Upper lobe of left lung (tissue), 6 donors: ENCODE results near the gene NCAPG2. TPM values are rescaled to one million over a fixed set of nuclear protein-coding genes. Genes with fewer than 3 reads are reported as not detected.

Experiments used
- ATAC-seq, 2 donors: fragments of 200-7000 bp; cut with Tn5 transposase; one replicate each; pipeline ENCODE4 v1.9.1; 2022; ENCODE audit warnings: mild to moderate bottlenecking in 2 of 2, moderate library complexity in 2 of 2; ENCODE audit not compliant: low FRiP score in 2 of 2
- DNase-seq, 2 donors: peaks; one replicate each; pipeline ENCODE4 v3.0.0-alpha.2; 2019 to 2020
- H3K27ac ChIP-seq, 4 donors: fragments of 200-600 bp; sonication (generic); one replicate each; pipeline ENCODE4 v1.5.1; 2016 to 2019
- H3K27me3 ChIP-seq, 4 donors: fragments of 200-600 bp; sonication (generic); one replicate each; pipeline ENCODE4 v1.5.1; 2017 to 2019
- H3K36me3 ChIP-seq, 4 donors: fragments of 200-600 bp; sonication (generic); one replicate each; pipeline ENCODE4 v1.5.1; 2016 to 2019
- H3K4me1 ChIP-seq, 4 donors: fragments of 200-600 bp; sonication (generic); one replicate each; pipeline ENCODE4 v1.5.1; 2018 to 2019
- H3K4me3 ChIP-seq, 4 donors: fragments of 200-600 bp; sonication (generic); one replicate each; pipeline ENCODE4 v1.5.1; 2017 to 2019; ENCODE audit warnings: mild to moderate bottlenecking in 2 of 4, moderate library complexity in 1 of 4
- H3K9me3 ChIP-seq, 4 donors: fragments of 200-600 bp; sonication (generic); one replicate each; pipeline ENCODE4 v1.5.1; 2018 to 2019
- EP300 ChIP-seq, 4 donors: sonication (generic); formaldehyde crosslinking; IDR thresholded peaks; one replicate each; pipeline ENCODE4 v1.5.1; 2017; ENCODE audit warnings: antibody characterized with exemption in 4 of 4, control low read depth in 2 of 4
- POLR2A ChIP-seq, 4 donors: fragments of 450-650 bp; IDR thresholded peaks; one replicate each; pipeline ENCODE4 v1.5.1; 2016 to 2017; ENCODE audit warnings: antibody characterized with exemption in 4 of 4, mild to moderate bottlenecking in 2 of 4
- POLR2AphosphoS5 ChIP-seq, 2 donors: sonication (generic); formaldehyde crosslinking; IDR thresholded peaks; one replicate each; pipeline ENCODE4 v1.5.1; 2017; ENCODE audit warnings: antibody characterized with exemption in 2 of 2
- WGBS, 2 donors: methylation state at CpG; one replicate each; pipeline ENCODE4 v1.1.5; 2017 to 2018; 5-methylcytosine and 5-hydroxymethylcytosine counted together
- total RNA-seq, 6 donors: library from RNA; depleted of rRNA in 4 of 6; stranded (reverse); fragments of >200 nt in 4 of 6; gene quantifications; one replicate each; pipeline versions ENCODE4 v1.1.0 to v1.2.1, GENCODE V29; 2016 to 2021
- TF ChIP-seq, protein P1 (sequence below), 6 experiments: fragments of 450-650 bp in 4 of 6; fragments of 200-600 bp in 2 of 6; sonication (generic) in 2 of 6; IDR thresholded peaks; one replicate each; pipeline ENCODE4 v1.5.1; 2016 to 2019; ENCODE audit warnings: antibody characterized with exemption in 6 of 6
- donor health status: DM: no; HTN: no; CAD: no; lungs with moderate emphysema.
- donor health status: DM: no; HTN: yes; CAD: no; lungs with severe emphysema.

Gene NCAPG2
- total RNA-seq, 6 donors from 2014 or later, result 4.6 to 11.0 (median 7.8) TPM

DNA sequence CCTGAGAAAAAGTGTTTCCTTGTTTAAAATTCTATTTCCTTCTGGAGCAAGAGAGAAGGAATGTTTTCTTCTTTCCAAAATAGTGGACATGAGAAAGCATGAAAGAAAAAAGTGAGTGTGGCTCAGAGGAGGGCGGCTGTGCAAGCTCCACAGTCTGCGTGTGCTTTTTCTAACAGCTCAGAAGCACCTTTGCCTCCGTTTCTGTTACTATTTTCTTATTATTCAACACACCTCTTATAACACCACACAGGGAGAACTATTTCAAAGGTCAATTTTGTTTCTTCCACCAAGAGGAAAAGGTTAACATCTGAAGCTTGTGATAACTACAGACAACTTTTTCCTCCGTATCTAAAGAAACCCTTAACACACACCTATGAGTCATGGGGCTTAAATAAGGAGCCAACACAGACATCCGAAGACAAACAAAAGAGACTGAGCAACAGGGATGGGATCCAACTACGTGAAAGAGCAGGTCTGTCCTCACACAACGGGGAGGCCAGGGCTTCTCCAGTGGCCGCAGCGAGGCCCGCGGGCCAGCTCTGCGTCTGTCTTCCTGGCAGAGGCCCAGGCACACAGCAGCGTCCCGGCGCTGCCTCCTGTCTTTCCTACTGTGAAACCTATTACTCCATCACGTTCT lies 36.2 kb upstream of the NCAPG2 start:
- Histone ChIP-seq H3K36me3 (peaks cover 19 to 98% (median 69%) of the 10 kb centered on the region in 4 donors), H3K27me3 (no peaks in the 10 kb centered on the region), H3K4me1 (peaks cover 0 to 13% (median 7%) of the 10 kb centered on the region in 4 donors), H3K27ac (peak overlapping the region in 1 of 4 donors; percentile 54), H3K4me3 (no peak overlapping the region), H3K9me3 (no peaks in the 10 kb centered on the region)
- DNase-seq (peak in 1 of 2 donors; percentile 79), ATAC-seq (peak in 1 of 2 donors; percentile 35)
- TF ChIP-seq EP300 (IDR thresholded peaks at IDR 0.05) (no peak), POLR2AphosphoS5 (IDR thresholded peaks at IDR 0.05) (no peak), POLR2A (IDR thresholded peaks at IDR 0.05) (no peak)
- TF ChIP-seq, protein P1, sequence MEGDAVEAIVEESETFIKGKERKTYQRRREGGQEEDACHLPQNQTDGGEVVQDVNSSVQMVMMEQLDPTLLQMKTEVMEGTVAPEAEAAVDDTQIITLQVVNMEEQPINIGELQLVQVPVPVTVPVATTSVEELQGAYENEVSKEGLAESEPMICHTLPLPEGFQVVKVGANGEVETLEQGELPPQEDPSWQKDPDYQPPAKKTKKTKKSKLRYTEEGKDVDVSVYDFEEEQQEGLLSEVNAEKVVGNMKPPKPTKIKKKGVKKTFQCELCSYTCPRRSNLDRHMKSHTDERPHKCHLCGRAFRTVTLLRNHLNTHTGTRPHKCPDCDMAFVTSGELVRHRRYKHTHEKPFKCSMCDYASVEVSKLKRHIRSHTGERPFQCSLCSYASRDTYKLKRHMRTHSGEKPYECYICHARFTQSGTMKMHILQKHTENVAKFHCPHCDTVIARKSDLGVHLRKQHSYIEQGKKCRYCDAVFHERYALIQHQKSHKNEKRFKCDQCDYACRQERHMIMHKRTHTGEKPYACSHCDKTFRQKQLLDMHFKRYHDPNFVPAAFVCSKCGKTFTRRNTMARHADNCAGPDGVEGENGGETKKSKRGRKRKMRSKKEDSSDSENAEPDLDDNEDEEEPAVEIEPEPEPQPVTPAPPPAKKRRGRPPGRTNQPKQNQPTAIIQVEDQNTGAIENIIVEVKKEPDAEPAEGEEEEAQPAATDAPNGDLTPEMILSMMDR (IDR thresholded peaks at IDR 0.05), result no peak
- WGBS, 2 donors, result 89 to 91% methylated on average over 16 of the region's 16 CpGs

DNA sequence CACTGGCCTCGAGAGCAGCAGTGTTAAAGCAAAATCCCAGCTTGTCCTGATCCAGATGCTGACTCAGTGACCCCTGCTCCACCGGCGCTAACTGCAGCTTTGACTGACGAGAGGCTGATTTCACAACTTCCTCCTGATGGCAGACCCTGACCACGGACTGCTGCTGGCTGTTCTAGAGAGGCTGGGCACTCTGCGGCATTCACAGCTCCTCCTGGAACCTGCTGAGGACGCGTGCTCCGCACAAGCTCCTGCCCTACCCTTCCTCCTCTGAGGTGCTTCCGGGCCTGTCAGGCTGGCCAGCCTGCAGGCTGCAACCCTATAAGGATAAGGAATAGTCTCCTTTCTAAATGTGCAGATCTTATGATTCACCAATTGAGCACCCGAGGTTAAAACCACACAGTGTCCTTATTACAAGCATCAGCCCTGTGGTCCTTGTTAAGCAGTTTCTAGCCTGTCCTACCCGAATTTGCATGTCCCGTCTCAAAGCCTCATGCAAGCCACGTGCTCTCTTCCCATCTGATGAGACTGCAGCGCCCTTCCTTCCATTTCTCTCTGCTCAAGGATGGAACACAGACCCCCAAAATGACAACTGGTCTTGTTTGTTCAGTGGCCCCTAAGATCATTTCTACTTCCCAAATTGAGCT lies 35.5 kb upstream of the NCAPG2 start:
- Histone ChIP-seq H3K4me3 (no peak overlapping the region), H3K9me3 (no peaks in the 10 kb centered on the region), H3K4me1 (peaks cover 0 to 13% (median 7%) of the 10 kb centered on the region in 4 donors), H3K27ac (peak overlapping the region in 3 of 4 donors; percentile 10 to 54 (median 53)), H3K36me3 (peaks cover 21 to 99% (median 72%) of the 10 kb centered on the region in 4 donors), H3K27me3 (no peaks in the 10 kb centered on the region)
- DNase-seq (peak in 1 of 2 donors; percentile 76), ATAC-seq (peak; percentile 45 to 66)
- no peak for TF ChIP-seq POLR2A (IDR thresholded peaks at IDR 0.05)
- no peak for TF ChIP-seq EP300 (IDR thresholded peaks at IDR 0.05)
- TF ChIP-seq, protein P1 (IDR thresholded peaks at IDR 0.05), result no peak
- TF ChIP-seq POLR2AphosphoS5 (IDR thresholded peaks at IDR 0.05), result peak; percentile 56 to 70
- WGBS, 2 donors, result 55 to 67% methylated on average over 7 to 15 of the region's 15 CpGs

- WGBS, 2 donors, result 84 to 93% methylated on average over 15 of the region's 15 CpGs
- H3K4me1 ChIP-seq, result peaks cover 0 to 13% (median 7%) of the 10 kb centered on the region in 4 donors
- no peak overlapping the region for H3K27ac ChIP-seq
- H3K9me3 ChIP-seq, result no peaks in the 10 kb centered on the region
- H3K36me3 ChIP-seq, result peaks cover 23 to 99% (median 78%) of the 10 kb centered on the region in 4 donors
- H3K4me3 ChIP-seq, result no peak overlapping the region
- no peaks in the 10 kb centered on the region for H3K27me3 ChIP-seq
- ATAC-seq (no peak), DNase-seq (peak in 1 of 2 donors; percentile 52)
- no peak for TF ChIP-seq POLR2AphosphoS5 (IDR thresholded peaks at IDR 0.05)
- no peak for TF ChIP-seq EP300 (IDR thresholded peaks at IDR 0.05)
- TF ChIP-seq, protein P1 (IDR thresholded peaks at IDR 0.05), result no peak
- no peak for TF ChIP-seq POLR2A (IDR thresholded peaks at IDR 0.05)
These were observed 34.2 kb upstream of the NCAPG2 start for GRCh38 chr7:158738841-158739240.

GRCh38 chr7:158737064-158737695 lies 32.6 kb upstream of the NCAPG2 start:
- no peak for TF ChIP-seq POLR2AphosphoS5 (IDR thresholded peaks at IDR 0.05)
- TF ChIP-seq, protein P1 (IDR thresholded peaks at IDR 0.05), result no peak
- TF ChIP-seq POLR2A (IDR thresholded peaks at IDR 0.05), result no peak
- no peak for TF ChIP-seq EP300 (IDR thresholded peaks at IDR 0.05)
- H3K27ac ChIP-seq, result no peak overlapping the region
- ATAC-seq (no peak), DNase-seq (no peak)
- H3K9me3 ChIP-seq, result no peaks in the 10 kb centered on the region
- 90 to 92% methylated on average over 19 of the region's 19 CpGs for WGBS, 2 donors
- H3K4me1 ChIP-seq, result peaks cover 0 to 13% (median 7%) of the 10 kb centered on the region in 4 donors
- H3K27me3 ChIP-seq, result no peaks in the 10 kb centered on the region
- H3K36me3 ChIP-seq, result peaks cover 21 to 99% (median 65%) of the 10 kb centered on the region in 4 donors
- H3K4me3 ChIP-seq, result no peak overlapping the region
